GM20000 (cell line): ENCODE measurements around the gene XPC.
A peak's percentile ranks its signal among the peaks of the same experiment; 100 is the strongest.
"Not testable (repeated sequence)": the region's sequence is repeated elsewhere in the genome, so short reads cannot be mapped to it uniquely, and the experiment has no call there.

Experiments
- DNase-seq: peaks from one replicate; pipeline ENCODE4 v3.0.0; 2012; ENCODE audit warnings: low spot score
- CTCF ChIP-seq: IDR thresholded peaks from 2 replicates; pipeline ENCODE4 v1.5.1; 2012; ENCODE audit warnings: mild to moderate bottlenecking, control low read depth; ENCODE audit errors: extremely low read depth, missing control alignments

Gene XPC

GRCh38 chr3:14178247-14179113 lies at the start of gene XPC, which contains the start of gene LSM3:
Gene XPC (minus strand): TSS chr3:14178601. CDS start chr3:14178568, 33 bp downstream.
Gene LSM3 (plus strand): TSS chr3:14178817. CDS start chr3:14178861, 44 bp downstream.
- TF ChIP-seq CTCF, result no peak
- peak; percentile 94 for DNase-seq

- DNase-seq, result no peak
- TF ChIP-seq CTCF, result no peak
Measured at GRCh38 chr3:14227856-14228255, 49.5 kb upstream of the XPC start.

- not testable (repeated sequence) for DNase-seq
Measured at GRCh38 chr3:14226351-14226750, 48.0 kb upstream of the XPC start.

GRCh38 chr3:14225421-14225820 lies 47.0 kb upstream of the XPC start:
- no peak for TF ChIP-seq CTCF
- no peak for DNase-seq

GRCh38 chr3:14224895-14225294 lies 46.5 kb upstream of the XPC start:
- no peak for DNase-seq

GRCh38 chr3:14223595-14223994 lies 45.2 kb upstream of the XPC start:
- DNase-seq, result no peak
- TF ChIP-seq CTCF, result no peak

More at GRCh38 chr3:14224895-14225294, 46.5 kb upstream of the XPC start:
- no peak for TF ChIP-seq CTCF

GRCh38 chr3:14222900-14223594 lies 44.6 kb upstream of the XPC start:
- TF ChIP-seq CTCF, result no peak
- DNase-seq, result no peak

GRCh38 chr3:14222457-14222856 lies 44.1 kb upstream of the XPC start:
- TF ChIP-seq CTCF, result no peak
- no peak for DNase-seq
